Nephron progenitor cell (in vitro differentiated cells): Measurements from ENCODE around the gene RNF168.
"Not testable (repeated sequence)": the region's sequence is repeated elsewhere in the genome, so short reads cannot be mapped to it uniquely, and the experiment has no call there.

Source experiments
- DNase-seq: peaks from one replicate; pipeline ENCODE4 v3.0.0; 2021
- H3K27ac Mint-ChIP-seq: 2 replicates; pipeline ENCODE4 v1.8.0; 2021; ENCODE audit warnings: mild to moderate bottlenecking, moderate library complexity, mixed read lengths
- H3K27me3 Mint-ChIP-seq: 2 replicates; pipeline ENCODE4 v1.8.0; 2021; ENCODE audit warnings: mild to moderate bottlenecking, low read depth, mixed read lengths; ENCODE audit not compliant: poor library complexity
- H3K36me3 Mint-ChIP-seq: 2 replicates; pipeline ENCODE4 v1.8.0; 2021; ENCODE audit warnings: low read depth, mixed read lengths
- H3K4me1 Mint-ChIP-seq: 2 replicates; pipeline ENCODE4 v1.8.0; 2021; ENCODE audit warnings: mixed read lengths
- H3K4me3 Mint-ChIP-seq: 2 replicates; pipeline ENCODE4 v1.8.0; 2021; ENCODE audit warnings: mild to moderate bottlenecking, moderate library complexity, mixed read lengths
- H3K9me3 Mint-ChIP-seq: 2 replicates; pipeline ENCODE4 v1.8.0; 2021; ENCODE audit warnings: mild to moderate bottlenecking, moderate library complexity, mixed read lengths
- CTCF ChIP-seq: fragments of 200-600 bp; sonication (generic); IDR thresholded peaks from 2 replicates; pipeline ENCODE4 v1.5.0; 2021; ENCODE audit warnings: antibody characterized with exemption

Gene RNF168

GRCh38 chr3:196503196-196504076 lies at the start of gene RNF168:
TSS of gene RNF168 (minus strand) at chr3:196503768. CDS start at chr3:196503173, 595 bp downstream.
- DNase-seq, result peak; percentile 93
- peaks cover 28% of the 10 kb centered on the region for H3K4me1 Mint-ChIP-seq
- H3K27ac Mint-ChIP-seq, result peak within 1 kb of the TSS; percentile 99
- peak within 1 kb of the TSS; percentile 100 for H3K4me3 Mint-ChIP-seq
- H3K27me3 Mint-ChIP-seq, result peaks cover 3% of the 10 kb centered on the region
- no peak for TF ChIP-seq CTCF
- peaks cover 21% of the 10 kb centered on the region for H3K36me3 Mint-ChIP-seq
- peaks cover 15% of the 10 kb centered on the region for H3K9me3 Mint-ChIP-seq

GRCh38 chr3:196552253-196552652 lies 48.7 kb upstream of the RNF168 start:
- Mint-ChIP-seq H3K27ac (no peak overlapping the region), H3K9me3 (peaks cover 43% of the 10 kb centered on the region), H3K4me1 (no peaks in the 10 kb centered on the region), H3K27me3 (no peaks in the 10 kb centered on the region), H3K36me3 (peaks cover 16% of the 10 kb centered on the region), H3K4me3 (no peak overlapping the region)
- TF ChIP-seq CTCF, result no peak
- no peak for DNase-seq

GRCh38 chr3:196550172-196550571 lies 46.6 kb upstream of the RNF168 start:
- Mint-ChIP-seq H3K9me3 (peaks cover 45% of the 10 kb centered on the region), H3K36me3 (peaks cover 16% of the 10 kb centered on the region)
- not testable (repeated sequence) for H3K4me1 Mint-ChIP-seq, H3K27me3 Mint-ChIP-seq, H3K4me3 Mint-ChIP-seq, DNase-seq, H3K27ac Mint-ChIP-seq

- not testable (repeated sequence) for H3K4me3 Mint-ChIP-seq, H3K4me1 Mint-ChIP-seq
Observed at GRCh38 chr3:196549312-196549711, 45.7 kb upstream of the RNF168 start.

GRCh38 chr3:196547067-196547466 lies 43.5 kb upstream of the RNF168 start:
- DNase-seq, result no peak
- no peak for TF ChIP-seq CTCF
- Mint-ChIP-seq H3K27me3 (peaks cover 6% of the 10 kb centered on the region), H3K27ac (peak overlapping the region; percentile 77), H3K4me3 (no peak overlapping the region), H3K9me3 (peaks cover 60% of the 10 kb centered on the region), H3K36me3 (peaks cover 16% of the 10 kb centered on the region), H3K4me1 (no peaks in the 10 kb centered on the region)

More at GRCh38 chr3:196549312-196549711, 45.7 kb upstream of the RNF168 start:
- H3K9me3 Mint-ChIP-seq, result peaks cover 50% of the 10 kb centered on the region
- H3K36me3 Mint-ChIP-seq, result peaks cover 16% of the 10 kb centered on the region
- not testable (repeated sequence) for H3K27ac Mint-ChIP-seq, H3K27me3 Mint-ChIP-seq, DNase-seq

- Mint-ChIP-seq H3K9me3 (peaks cover 57% of the 10 kb centered on the region), H3K36me3 (peaks cover 16% of the 10 kb centered on the region), H3K27me3 (peaks cover 6% of the 10 kb centered on the region), H3K4me3 (no peak overlapping the region), H3K4me1 (no peaks in the 10 kb centered on the region), H3K27ac (no peak overlapping the region)
- DNase-seq, result no peak
- no peak for TF ChIP-seq CTCF
Observed at GRCh38 chr3:196546537-196546936, 43.0 kb upstream of the RNF168 start.

GRCh38 chr3:196544491-196544992 lies 41.0 kb upstream of the RNF168 start:
- H3K4me3 Mint-ChIP-seq, result no peak overlapping the region
- no peak for TF ChIP-seq CTCF
- no peaks in the 10 kb centered on the region for H3K4me1 Mint-ChIP-seq
- DNase-seq, result no peak
- peaks cover 9% of the 10 kb centered on the region for H3K27me3 Mint-ChIP-seq
- peaks cover 6% of the 10 kb centered on the region for H3K36me3 Mint-ChIP-seq
- H3K27ac Mint-ChIP-seq, result no peak overlapping the region
- H3K9me3 Mint-ChIP-seq, result peaks cover 39% of the 10 kb centered on the region
